Measurements from ENCODE around the gene EML1.
A peak's percentile ranks its signal among the peaks of the same experiment; 100 is the strongest.
"Not testable (repeated sequence)": the region's sequence is repeated elsewhere in the genome, so short reads cannot be mapped to it uniquely, and the experiment has no call there.

The EML1 gene

DNA sequence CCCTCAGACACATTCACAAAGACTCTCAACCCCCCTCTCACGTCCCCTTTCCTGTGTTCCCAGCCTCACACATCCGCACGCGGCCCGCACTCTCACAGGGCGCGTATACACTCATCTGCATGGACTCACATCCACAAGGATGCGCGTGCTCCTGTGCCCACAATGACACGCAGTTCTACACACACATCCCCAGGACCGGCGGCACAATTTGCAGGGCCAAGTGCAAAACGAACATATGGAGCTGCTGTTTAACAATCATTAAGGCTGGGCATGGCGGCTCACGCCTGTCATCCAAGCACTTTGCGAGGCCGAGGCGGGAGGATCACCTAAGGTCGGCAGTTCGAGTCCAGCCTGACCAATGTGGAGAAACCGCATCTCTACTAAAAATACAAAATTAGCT, 36.4 kb upstream of the EML1 start:
- Histone ChIP-seq H3K4me3 (ENCODE audit: low read length) (no peak overlapping the region), H3K36me3 (ENCODE audit: control insufficient read depth, insufficient read depth, low read length) (no peaks in the 10 kb centered on the region), H3K27me3 (ENCODE audit: control insufficient read depth, insufficient read depth, low read length) (no peaks in the 10 kb centered on the region), H3K4me1 (ENCODE audit: control insufficient read depth, insufficient read depth, low read length) (peaks cover 2% of the 10 kb centered on the region; the same call in 1 of the 2 replicates), H3K9me3 (ENCODE audit: control insufficient read depth, insufficient read depth, low read length) (no peaks in the 10 kb centered on the region), H3K27ac (ENCODE audit: low read length) (no peak overlapping the region)
- DNase-seq (ENCODE audit: low read depth, low spot score) = no peak
- WGBS (ENCODE audit: insufficient coverage, insufficient read length) = no CpG with 5 or more reads among the region's 21 CpGs

GRCh38 chr14:99757331-99758070, 35.7 kb upstream of the EML1 start:
- Histone ChIP-seq H3K4me3 (ENCODE audit: low read length) (no peak overlapping the region), H3K4me1 (ENCODE audit: control insufficient read depth, insufficient read depth, low read length) (peaks cover 2% of the 10 kb centered on the region; the same call in 1 of the 2 replicates), H3K27ac (ENCODE audit: low read length) (no peak overlapping the region), H3K9me3 (ENCODE audit: control insufficient read depth, insufficient read depth, low read length) (no peaks in the 10 kb centered on the region), H3K27me3 (ENCODE audit: control insufficient read depth, insufficient read depth, low read length) (no peaks in the 10 kb centered on the region), H3K36me3 (ENCODE audit: control insufficient read depth, insufficient read depth, low read length) (no peaks in the 10 kb centered on the region)
- no CpG with 5 or more reads among the region's 12 CpGs for WGBS (ENCODE audit: insufficient coverage, insufficient read length)
- no peak for DNase-seq (ENCODE audit: low read depth, low spot score)

- Histone ChIP-seq H3K27ac (ENCODE audit: low read length) (no peak overlapping the region), H3K9me3 (ENCODE audit: control insufficient read depth, insufficient read depth, low read length) (no peaks in the 10 kb centered on the region), H3K27me3 (ENCODE audit: control insufficient read depth, insufficient read depth, low read length) (no peaks in the 10 kb centered on the region), H3K4me3 (ENCODE audit: low read length) (no peak overlapping the region), H3K36me3 (ENCODE audit: control insufficient read depth, insufficient read depth, low read length) (no peaks in the 10 kb centered on the region), H3K4me1 (ENCODE audit: control insufficient read depth, insufficient read depth, low read length) (peaks cover 2% of the 10 kb centered on the region; the same call in 1 of the 2 replicates)
- no CpG with 5 or more reads among the region's 11 CpGs for WGBS (ENCODE audit: insufficient coverage, insufficient read length)
- DNase-seq (ENCODE audit: low read depth, low spot score) = peak; percentile 39
Measured at GRCh38 chr14:99758121-99758821, 34.9 kb upstream of the EML1 start.

DNA sequence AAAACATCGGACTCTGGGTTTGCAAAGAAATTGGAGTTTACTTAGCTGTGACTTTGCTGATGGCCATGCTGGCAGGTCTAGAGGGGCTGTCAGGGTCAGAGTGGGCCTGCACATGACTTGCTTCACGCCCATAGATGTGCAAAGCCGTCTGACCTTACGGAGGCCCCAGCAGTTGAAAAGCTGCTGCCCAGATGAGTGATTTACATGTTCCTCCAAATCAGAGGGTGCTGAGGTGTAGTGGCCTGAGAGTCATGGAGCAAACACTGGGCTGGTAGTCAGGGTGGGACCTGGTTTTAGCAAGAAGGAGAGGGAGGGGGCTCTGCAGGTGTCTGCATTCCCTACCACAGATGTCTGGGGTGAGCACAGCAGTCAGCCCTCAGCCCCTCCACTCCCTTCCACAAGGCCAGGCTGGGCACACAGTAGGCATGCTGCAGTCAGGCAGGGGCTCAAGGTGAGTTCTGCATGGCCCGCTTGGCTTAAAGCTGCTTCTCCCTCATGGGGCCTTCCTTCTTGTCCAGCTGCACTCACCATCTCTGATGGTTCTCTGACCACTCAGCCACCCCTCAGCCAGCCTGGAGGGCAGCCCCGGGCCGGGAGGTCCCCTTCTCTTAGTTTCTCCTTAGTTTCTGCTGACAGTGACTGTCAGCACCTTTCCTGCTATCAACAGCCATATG, 34.2 kb upstream of the EML1 start:
- H3K9me3 ChIP-seq (ENCODE audit: control insufficient read depth, insufficient read depth, low read length) = no peaks in the 10 kb centered on the region
- H3K4me1 ChIP-seq (ENCODE audit: control insufficient read depth, insufficient read depth, low read length) = peaks cover 2% of the 10 kb centered on the region; the same call in 1 of the 2 replicates
- H3K27ac ChIP-seq (ENCODE audit: low read length) = no peak overlapping the region
- no peak for DNase-seq (ENCODE audit: low read depth, low spot score)
- no peak overlapping the region for H3K4me3 ChIP-seq (ENCODE audit: low read length)
- no CpG with 5 or more reads among the region's 7 CpGs for WGBS (ENCODE audit: insufficient coverage, insufficient read length)
- H3K36me3 ChIP-seq (ENCODE audit: control insufficient read depth, insufficient read depth, low read length) = no peaks in the 10 kb centered on the region
- no peaks in the 10 kb centered on the region for H3K27me3 ChIP-seq (ENCODE audit: control insufficient read depth, insufficient read depth, low read length)

- no CpG with 5 or more reads among the region's 9 CpGs for WGBS (ENCODE audit: insufficient coverage, insufficient read length)
- no peak overlapping the region for H3K27ac ChIP-seq (ENCODE audit: low read length)
- H3K27me3 ChIP-seq (ENCODE audit: control insufficient read depth, insufficient read depth, low read length) = no peaks in the 10 kb centered on the region
- H3K4me1 ChIP-seq (ENCODE audit: control insufficient read depth, insufficient read depth, low read length) = peaks cover 2% of the 10 kb centered on the region; the same call in 1 of the 2 replicates
- H3K4me3 ChIP-seq (ENCODE audit: low read length) = no peak overlapping the region
- no peaks in the 10 kb centered on the region for H3K9me3 ChIP-seq (ENCODE audit: control insufficient read depth, insufficient read depth, low read length)
- no peak for DNase-seq (ENCODE audit: low read depth, low spot score)
- H3K36me3 ChIP-seq (ENCODE audit: control insufficient read depth, insufficient read depth, low read length) = no peaks in the 10 kb centered on the region
Measured at GRCh38 chr14:99759546-99759925, 33.7 kb upstream of the EML1 start.

GRCh38 chr14:99760817-99761216, 32.4 kb upstream of the EML1 start:
- WGBS (ENCODE audit: insufficient coverage, insufficient read length) = no CpG with 5 or more reads among the region's 5 CpGs
- Histone ChIP-seq H3K4me3 (ENCODE audit: low read length) (no peak overlapping the region), H3K27me3 (ENCODE audit: control insufficient read depth, insufficient read depth, low read length) (no peaks in the 10 kb centered on the region), H3K27ac (ENCODE audit: low read length) (no peak overlapping the region), H3K4me1 (ENCODE audit: control insufficient read depth, insufficient read depth, low read length) (peaks cover 2% of the 10 kb centered on the region; the same call in 1 of the 2 replicates), H3K36me3 (ENCODE audit: control insufficient read depth, insufficient read depth, low read length) (no peaks in the 10 kb centered on the region), H3K9me3 (ENCODE audit: control insufficient read depth, insufficient read depth, low read length) (no peaks in the 10 kb centered on the region)
- DNase-seq (ENCODE audit: low read depth, low spot score) = no peak

- not testable (repeated sequence) for DNase-seq (ENCODE audit: low read depth, low spot score)
- WGBS (ENCODE audit: insufficient coverage, insufficient read length) = no CpG with 5 or more reads among the region's 4 CpGs
Measured at GRCh38 chr14:99762911-99763310, 30.3 kb upstream of the EML1 start.

GRCh38 chr14:99763527-99764221, 29.5 kb upstream of the EML1 start:
- H3K4me3 ChIP-seq (ENCODE audit: low read length) = no peak overlapping the region
- DNase-seq (ENCODE audit: low read depth, low spot score) = no peak
- no peaks in the 10 kb centered on the region for H3K36me3 ChIP-seq (ENCODE audit: control insufficient read depth, insufficient read depth, low read length)
- no peaks in the 10 kb centered on the region for H3K9me3 ChIP-seq (ENCODE audit: control insufficient read depth, insufficient read depth, low read length)
- H3K27ac ChIP-seq (ENCODE audit: low read length) = no peak overlapping the region
- no peaks in the 10 kb centered on the region for H3K27me3 ChIP-seq (ENCODE audit: control insufficient read depth, insufficient read depth, low read length)
- H3K4me1 ChIP-seq (ENCODE audit: control insufficient read depth, insufficient read depth, low read length) = no peaks in the 10 kb centered on the region; the same call in 1 of the 2 replicates
- no CpG with 5 or more reads among the region's 13 CpGs for WGBS (ENCODE audit: insufficient coverage, insufficient read length)

More at GRCh38 chr14:99762911-99763310, 30.3 kb upstream of the EML1 start:
- not testable (repeated sequence) for H3K27me3 ChIP-seq (ENCODE audit: control insufficient read depth, insufficient read depth, low read length); H3K27ac ChIP-seq (ENCODE audit: low read length); H3K4me1 ChIP-seq (ENCODE audit: control insufficient read depth, insufficient read depth, low read length); H3K9me3 ChIP-seq (ENCODE audit: control insufficient read depth, insufficient read depth, low read length); H3K4me3 ChIP-seq (ENCODE audit: low read length); H3K36me3 ChIP-seq (ENCODE audit: control insufficient read depth, insufficient read depth, low read length)

GRCh38 chr14:99764222-99764706, 28.9 kb upstream of the EML1 start:
- H3K27me3 ChIP-seq (ENCODE audit: control insufficient read depth, insufficient read depth, low read length) = no peaks in the 10 kb centered on the region
- no peak overlapping the region for H3K4me3 ChIP-seq (ENCODE audit: low read length)
- H3K9me3 ChIP-seq (ENCODE audit: control insufficient read depth, insufficient read depth, low read length) = no peaks in the 10 kb centered on the region
- no peaks in the 10 kb centered on the region for H3K36me3 ChIP-seq (ENCODE audit: control insufficient read depth, insufficient read depth, low read length)
- no peak for DNase-seq (ENCODE audit: low read depth, low spot score)
- WGBS (ENCODE audit: insufficient coverage, insufficient read length) = no CpG with 5 or more reads among the region's 11 CpGs
- no peaks in the 10 kb centered on the region; the same call in 1 of the 2 replicates for H3K4me1 ChIP-seq (ENCODE audit: control insufficient read depth, insufficient read depth, low read length)
- H3K27ac ChIP-seq (ENCODE audit: low read length) = no peak overlapping the region

DNA sequence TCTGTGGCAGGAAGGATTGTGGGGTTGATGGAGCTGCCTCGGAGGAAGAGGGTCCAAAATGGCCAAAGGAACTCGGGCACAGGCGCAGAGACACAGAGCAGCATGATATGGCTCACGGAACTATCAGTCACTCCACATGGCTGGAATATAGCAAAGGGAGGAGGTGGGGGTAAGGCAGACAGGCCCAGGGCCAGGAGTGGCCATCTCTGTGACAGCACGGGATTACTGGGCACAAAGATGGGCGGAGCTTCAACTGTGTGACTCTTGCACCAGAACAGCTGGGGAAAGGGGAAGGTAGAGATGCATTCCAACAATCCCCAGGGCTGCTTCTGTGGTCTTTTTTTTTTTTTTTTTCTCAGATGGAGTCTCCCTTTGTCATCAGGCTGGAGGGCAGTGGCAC, 24.8 kb upstream of the EML1 start:
- DNase-seq (ENCODE audit: low read depth, low spot score) = no peak
- H3K9me3 ChIP-seq (ENCODE audit: control insufficient read depth, insufficient read depth, low read length) = no peaks in the 10 kb centered on the region
- WGBS (ENCODE audit: insufficient coverage, insufficient read length) = no CpG with 5 or more reads among the region's 6 CpGs
- no peaks in the 10 kb centered on the region for H3K36me3 ChIP-seq (ENCODE audit: control insufficient read depth, insufficient read depth, low read length)
- no peak overlapping the region for H3K27ac ChIP-seq (ENCODE audit: low read length)
- no peaks in the 10 kb centered on the region; the same call in none of the 2 replicates for H3K4me1 ChIP-seq (ENCODE audit: control insufficient read depth, insufficient read depth, low read length)
- no peaks in the 10 kb centered on the region for H3K27me3 ChIP-seq (ENCODE audit: control insufficient read depth, insufficient read depth, low read length)
- H3K4me3 ChIP-seq (ENCODE audit: low read length) = no peak overlapping the region
